NB4 (cell line): ENCODE measurements around the gene LDLRAD4.

Source experiments
- DNase-seq: peaks from one replicate; pipeline ENCODE4 v3.0.0; 2010; ENCODE audit warnings: low read depth
- H3K4me3 ChIP-seq: one replicate; pipeline ENCODE4 v1.5.1; 2011; ENCODE audit warnings: mild to moderate bottlenecking, low read depth, low read length, moderate library complexity
- CTCF ChIP-seq: IDR thresholded peaks from one replicate; pipeline ENCODE4 v1.5.1; 2012; ENCODE audit warnings: low read depth, low read length
- MAX ChIP-seq: IDR thresholded peaks from 2 replicates; pipeline ENCODE4 v1.6.1; 2011; ENCODE audit warnings: low read depth, low read length
- MYC ChIP-seq: IDR thresholded peaks from 2 replicates; pipeline ENCODE4 v1.6.1; 2011; ENCODE audit warnings: low read depth, low read length
- POLR2A ChIP-seq: IDR thresholded peaks from 2 replicates; pipeline ENCODE4 v1.6.1; 2011; ENCODE audit warnings: mild to moderate bottlenecking; ENCODE audit not compliant: insufficient read length; ENCODE audit errors: extremely low read depth

LDLRAD4 gene

DNA sequence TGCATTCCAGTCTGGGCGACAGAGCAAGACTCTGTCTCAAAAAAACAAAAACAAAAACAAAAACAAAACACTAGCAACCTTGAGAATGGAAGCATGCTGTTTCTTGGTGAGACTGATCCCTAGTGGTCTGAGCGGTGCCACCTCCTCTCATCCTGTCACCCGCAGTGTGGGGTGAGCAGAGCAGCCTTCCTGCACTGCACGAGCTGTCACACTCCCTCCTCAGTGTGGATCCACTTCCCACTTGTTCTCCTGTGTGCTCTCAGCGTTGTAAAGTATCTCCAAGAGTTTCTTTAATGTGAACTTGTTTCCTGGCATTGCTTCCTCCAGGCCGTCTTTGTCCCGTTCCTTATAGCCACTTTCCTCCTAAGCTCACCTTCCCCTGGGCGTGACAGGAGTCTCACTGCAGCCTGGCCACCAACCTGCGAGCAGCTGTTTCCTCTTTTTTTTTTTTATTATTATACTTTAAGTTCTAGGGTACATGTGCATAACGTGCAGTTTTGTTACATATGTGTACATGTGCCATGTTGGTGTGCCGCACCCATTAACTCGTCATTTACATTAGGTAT is 287.3 kb downstream of the LDLRAD4 start:
- TF ChIP-seq MYC (no peak), CTCF (no peak), POLR2A (no peak), MAX (no peak)
- H3K4me3 ChIP-seq = no peak overlapping the region
- DNase-seq = no peak

DNA sequence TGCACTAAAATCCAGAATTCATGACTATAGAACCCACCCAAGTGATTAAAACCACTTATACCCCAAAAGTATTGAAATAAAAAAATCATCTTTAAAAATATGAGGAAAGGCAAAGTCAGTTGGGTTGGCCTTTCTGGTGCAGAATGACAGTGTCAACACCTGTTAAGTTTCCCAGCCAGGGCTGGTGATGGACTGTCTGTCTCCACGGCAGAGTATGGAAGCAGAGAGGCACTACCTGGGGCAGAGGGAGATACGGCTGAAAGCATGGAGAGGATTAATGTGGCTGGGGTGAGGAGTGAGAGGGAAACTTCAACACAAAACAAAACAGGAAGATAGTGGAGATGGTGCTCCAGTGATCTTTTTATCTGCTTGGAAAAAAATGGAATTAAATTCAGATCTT is 292.0 kb downstream of the LDLRAD4 start:
- no peak for DNase-seq
- H3K4me3 ChIP-seq = no peak overlapping the region
- TF ChIP-seq POLR2A (no peak), CTCF (no peak), MAX (no peak), MYC (no peak)

DNA sequence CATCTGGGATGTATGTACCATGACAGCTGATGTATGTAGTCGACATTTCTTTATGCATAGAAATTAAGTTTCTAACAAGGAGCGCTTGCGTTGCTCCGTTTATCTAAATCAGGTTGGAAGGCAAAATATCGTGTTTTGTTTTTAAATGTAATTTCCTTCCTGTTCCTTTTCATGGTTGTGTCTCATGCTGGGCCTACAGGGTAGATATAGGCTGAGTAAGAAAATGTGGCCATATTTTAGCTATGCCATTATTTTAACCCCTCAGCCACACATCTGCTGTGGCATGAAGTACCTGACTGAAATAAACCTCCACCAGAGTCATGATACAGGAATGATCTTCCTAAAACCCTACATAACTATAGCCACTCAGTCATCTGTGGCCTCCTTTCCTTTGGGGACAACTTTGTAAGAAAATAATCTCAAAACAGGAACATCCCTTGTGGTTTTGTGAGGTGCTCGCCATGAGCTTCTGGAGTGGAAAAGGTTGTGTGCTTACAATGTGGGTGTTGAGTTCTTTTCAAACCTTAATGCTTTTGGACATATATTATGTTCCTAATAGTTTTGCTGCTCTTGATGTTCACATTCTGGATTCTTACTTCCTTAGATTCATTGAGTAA is 293.5 kb downstream of the LDLRAD4 start:
- TF ChIP-seq POLR2A (no peak), MAX (no peak), MYC (no peak), CTCF (no peak)
- no peak for DNase-seq
- H3K4me3 ChIP-seq = no peak overlapping the region

DNA sequence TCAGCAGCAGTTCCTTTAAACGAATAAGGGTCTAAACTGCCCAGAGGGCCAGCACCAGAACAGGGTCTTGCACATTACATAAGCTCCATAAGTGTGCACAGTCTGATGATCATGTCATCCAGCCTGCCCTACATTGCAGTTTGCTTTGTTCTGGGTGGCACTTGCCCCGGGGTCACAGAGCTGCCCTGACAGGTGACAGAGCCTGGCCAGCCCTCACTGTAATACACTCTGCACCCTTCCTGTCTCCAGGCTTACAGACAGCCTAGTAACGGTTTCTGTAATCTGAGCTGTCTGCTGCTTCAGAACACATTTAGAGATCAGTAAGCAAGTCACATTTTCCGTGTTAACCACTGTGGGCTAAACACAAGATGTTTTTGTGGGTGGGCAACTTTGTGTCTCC is 294.5 kb downstream of the LDLRAD4 start:
- DNase-seq = no peak
- no peak for TF ChIP-seq CTCF
- TF ChIP-seq MAX = no peak
- TF ChIP-seq MYC = no peak
- no peak for TF ChIP-seq POLR2A
- no peak overlapping the region for H3K4me3 ChIP-seq

DNA sequence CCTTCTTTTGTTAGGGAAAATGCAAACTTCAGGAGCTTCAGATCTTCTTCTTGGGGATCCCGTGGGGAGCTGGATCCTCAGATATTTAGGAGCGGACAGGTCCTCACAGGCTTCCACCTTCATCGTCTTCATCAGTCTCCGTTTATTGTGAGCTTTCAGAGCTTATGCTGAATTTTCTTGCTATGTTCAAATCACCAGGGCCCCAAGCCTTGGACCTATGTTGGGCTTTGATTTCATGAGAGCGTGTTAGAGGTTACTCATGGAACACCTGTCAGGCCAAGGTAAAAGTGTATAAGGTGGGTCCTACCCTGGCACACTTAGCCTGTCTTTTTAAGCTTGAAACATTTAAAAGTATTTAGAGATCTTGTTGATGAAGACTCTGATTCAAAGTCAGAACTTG is 294.9 kb downstream of the LDLRAD4 start:
- DNase-seq = no peak
- no peak overlapping the region for H3K4me3 ChIP-seq
- TF ChIP-seq MAX (no peak), CTCF (no peak), MYC (no peak), POLR2A (no peak)
